Astrocyte (in vitro differentiated cells and primary cell): ENCODE results near the gene SLC26A2. TPM values are rescaled to one million over a fixed set of nuclear protein-coding genes. Genes with fewer than 3 reads are reported as not detected.
"Not testable (repeated sequence)": the region's sequence is repeated elsewhere in the genome, so short reads cannot be mapped to it uniquely, and the experiment has no call there.

Experiments used
- DNase-seq: peaks from one replicate; pipeline ENCODE4 v3.0.0-alpha.2; 2010; ENCODE audit warnings: low read depth
- FAIRE-seq: peaks from 2 replicates; lab custom pipeline; 2011; peaks lifted over from hg19 to GRCh38; lab: Jason Lieb, UNC
- H2AFZ ChIP-seq: 2 replicates; pipeline ENCODE4 v1.6.0; 2012; ENCODE audit warnings: low read depth, low read length, inconsistent platforms
- H3K27ac ChIP-seq: 2 replicates; pipeline ENCODE4 v1.5.1; 2011; ENCODE audit warnings: low read depth, low read length, inconsistent platforms
- H3K27me3 ChIP-seq: 2 replicates; pipeline ENCODE4 v1.6.0; 2011; ENCODE audit warnings: low read length, inconsistent platforms; ENCODE audit not compliant: insufficient read depth
- H3K36me3 ChIP-seq: 2 replicates; pipeline ENCODE4 v1.5.1; 2011; ENCODE audit warnings: low read length, inconsistent platforms; ENCODE audit not compliant: insufficient read depth
- H3K4me1 ChIP-seq: 2 replicates; pipeline ENCODE4 v1.5.1; 2011; ENCODE audit warnings: low read length, inconsistent platforms; ENCODE audit not compliant: insufficient read depth
- H3K4me2 ChIP-seq: 2 replicates; pipeline ENCODE4 v1.6.0; 2012; ENCODE audit warnings: low read length, inconsistent platforms
- H3K4me3 ChIP-seq: 2 replicates; pipeline ENCODE4 v1.5.1; 2011; ENCODE audit warnings: low read depth, mild to moderate bottlenecking, low read length, inconsistent platforms; ENCODE audit not compliant: insufficient read depth
- H3K79me2 ChIP-seq: 2 replicates; pipeline ENCODE4 v1.6.0; 2012; ENCODE audit warnings: mild to moderate bottlenecking, low read length, inconsistent platforms; ENCODE audit not compliant: insufficient read depth
- H3K9ac ChIP-seq: 2 replicates; pipeline ENCODE4 v1.6.0; 2012; ENCODE audit warnings: mild to moderate bottlenecking, low read length, inconsistent platforms
- H3K9me3 ChIP-seq: 2 replicates; pipeline ENCODE4 v1.5.1; 2012; ENCODE audit warnings: low read depth, mild to moderate bottlenecking, low read length, inconsistent platforms; ENCODE audit not compliant: insufficient read depth
- H4K20me1 ChIP-seq: 2 replicates; pipeline ENCODE4 v1.6.0; 2012; ENCODE audit warnings: low read length, inconsistent platforms; ENCODE audit not compliant: insufficient read depth
- H3K27ac Mint-ChIP-seq: one replicate; pipeline ENCODE4 v1.8.0; 2021; ENCODE audit warnings: mild to moderate bottlenecking, mixed read lengths; ENCODE audit not compliant: unreplicated experiment
- H3K27me3 Mint-ChIP-seq: one replicate; pipeline ENCODE4 v1.8.0; 2021; ENCODE audit warnings: low read depth, mixed read lengths; ENCODE audit not compliant: unreplicated experiment
- H3K36me3 Mint-ChIP-seq: one replicate; pipeline ENCODE4 v1.8.0; 2021; ENCODE audit warnings: low read depth, mixed read lengths; ENCODE audit not compliant: unreplicated experiment
- H3K4me1 Mint-ChIP-seq: one replicate; pipeline ENCODE4 v1.8.0; 2021; ENCODE audit warnings: low read depth, mixed read lengths; ENCODE audit not compliant: unreplicated experiment
- H3K4me3 Mint-ChIP-seq: one replicate; pipeline ENCODE4 v1.8.0; 2021; ENCODE audit warnings: mild to moderate bottlenecking, moderate library complexity, mixed read lengths; ENCODE audit not compliant: unreplicated experiment
- H3K9me3 Mint-ChIP-seq: one replicate; pipeline ENCODE4 v1.8.0; 2021; ENCODE audit warnings: mild to moderate bottlenecking, mixed read lengths; ENCODE audit not compliant: unreplicated experiment
- EZH2 ChIP-seq: IDR thresholded peaks from 2 replicates; pipeline ENCODE4 v1.6.1; 2012; ENCODE audit warnings: mild to moderate bottlenecking, low read length, inconsistent platforms; ENCODE audit not compliant: insufficient read depth
- total RNA-seq: library from RNA; stranded (reverse); gene quantifications from 2 replicates; pipeline ENCODE4 v1.2.1, GENCODE V29; 2021
- TF ChIP-seq, protein P1 (sequence below): IDR thresholded peaks from 2 replicates; pipeline ENCODE4 v1.5.1; 2011; ENCODE audit warnings: low read depth, mild to moderate bottlenecking, inconsistent platforms, low read length, moderate library complexity; ENCODE audit not compliant: insufficient read depth

The SLC26A2 gene
- total RNA-seq, 1 donor from 2014 or later, result 19.8 TPM

DNA sequence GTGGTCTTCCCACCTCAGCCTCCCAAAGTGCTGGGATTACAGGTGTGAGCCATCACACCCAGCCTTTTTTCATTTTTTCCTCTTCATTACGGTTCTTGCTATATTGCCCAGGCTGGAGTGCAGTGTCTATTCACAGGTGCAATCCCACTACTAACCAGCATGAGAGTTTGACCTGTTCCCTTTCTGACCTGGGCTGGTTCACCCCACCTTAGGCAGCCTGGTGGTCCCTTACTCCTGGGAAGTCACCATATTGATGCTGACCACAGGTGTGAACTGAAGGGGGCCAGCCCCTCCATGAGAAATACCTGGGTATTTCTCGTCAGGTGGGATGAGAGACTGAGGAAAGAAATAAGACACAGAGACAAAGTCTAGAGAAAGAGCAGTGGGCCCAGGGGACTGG, 18.4 kb upstream of the SLC26A2 start:
- no peak overlapping the region for H2AFZ ChIP-seq
- H3K27ac ChIP-seq, result no peak overlapping the region
- peaks cover 32% of the 10 kb centered on the region for H3K4me1 ChIP-seq
- Mint-ChIP-seq H3K36me3 (no peaks in the 10 kb centered on the region), H3K4me1 (peaks cover 39% of the 10 kb centered on the region), H3K4me3 (no peak overlapping the region), H3K27me3 (peaks cover 3% of the 10 kb centered on the region), H3K9me3 (no peaks in the 10 kb centered on the region), H3K27ac (no peak overlapping the region)
- H3K36me3 ChIP-seq, result no peaks in the 10 kb centered on the region
- no peaks in the 10 kb centered on the region for H4K20me1 ChIP-seq
- DNase-seq (no peak), FAIRE-seq (no peak)
- H3K9me3 ChIP-seq, result no peaks in the 10 kb centered on the region
- no peaks in the 10 kb centered on the region for H3K79me2 ChIP-seq
- no peak overlapping the region for H3K4me3 ChIP-seq
- H3K27me3 ChIP-seq, result no peaks in the 10 kb centered on the region
- no peak for TF ChIP-seq EZH2
- TF ChIP-seq, protein P1, sequence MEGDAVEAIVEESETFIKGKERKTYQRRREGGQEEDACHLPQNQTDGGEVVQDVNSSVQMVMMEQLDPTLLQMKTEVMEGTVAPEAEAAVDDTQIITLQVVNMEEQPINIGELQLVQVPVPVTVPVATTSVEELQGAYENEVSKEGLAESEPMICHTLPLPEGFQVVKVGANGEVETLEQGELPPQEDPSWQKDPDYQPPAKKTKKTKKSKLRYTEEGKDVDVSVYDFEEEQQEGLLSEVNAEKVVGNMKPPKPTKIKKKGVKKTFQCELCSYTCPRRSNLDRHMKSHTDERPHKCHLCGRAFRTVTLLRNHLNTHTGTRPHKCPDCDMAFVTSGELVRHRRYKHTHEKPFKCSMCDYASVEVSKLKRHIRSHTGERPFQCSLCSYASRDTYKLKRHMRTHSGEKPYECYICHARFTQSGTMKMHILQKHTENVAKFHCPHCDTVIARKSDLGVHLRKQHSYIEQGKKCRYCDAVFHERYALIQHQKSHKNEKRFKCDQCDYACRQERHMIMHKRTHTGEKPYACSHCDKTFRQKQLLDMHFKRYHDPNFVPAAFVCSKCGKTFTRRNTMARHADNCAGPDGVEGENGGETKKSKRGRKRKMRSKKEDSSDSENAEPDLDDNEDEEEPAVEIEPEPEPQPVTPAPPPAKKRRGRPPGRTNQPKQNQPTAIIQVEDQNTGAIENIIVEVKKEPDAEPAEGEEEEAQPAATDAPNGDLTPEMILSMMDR, result no peak
- H3K9ac ChIP-seq, result no peak overlapping the region
- no peak overlapping the region for H3K4me2 ChIP-seq

DNA sequence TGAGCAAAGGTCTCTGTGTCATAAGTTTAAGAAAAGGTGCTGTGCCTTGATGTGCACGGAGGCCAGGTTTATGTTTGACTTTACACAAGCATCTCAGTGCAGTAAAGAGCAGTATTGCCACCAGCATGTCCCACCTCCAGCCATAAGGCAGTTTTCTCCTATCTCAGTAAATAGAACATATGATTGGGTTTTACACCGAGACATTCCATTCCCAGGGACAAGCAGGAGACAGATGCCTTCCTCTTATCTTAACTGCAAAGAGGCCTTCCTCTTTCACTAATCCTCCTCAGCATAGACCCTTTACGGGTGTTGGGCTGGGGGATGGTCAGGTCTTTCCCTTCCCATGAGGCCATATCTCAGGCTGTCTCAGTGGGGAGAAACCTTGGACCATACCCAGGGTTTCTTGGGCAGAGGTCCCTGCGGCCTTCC, 17.8 kb upstream of the SLC26A2 start:
- not testable (repeated sequence) for H4K20me1 ChIP-seq, FAIRE-seq, H3K4me2 ChIP-seq, H3K27me3 Mint-ChIP-seq, H3K27ac ChIP-seq, H3K27me3 ChIP-seq, H3K27ac Mint-ChIP-seq, H3K36me3 ChIP-seq, DNase-seq, H2AFZ ChIP-seq, H3K4me3 Mint-ChIP-seq, H3K9me3 Mint-ChIP-seq, H3K36me3 Mint-ChIP-seq, H3K9ac ChIP-seq, H3K4me3 ChIP-seq, H3K9me3 ChIP-seq, H3K79me2 ChIP-seq
- H3K4me1 ChIP-seq, result peaks cover 28% of the 10 kb centered on the region
- H3K4me1 Mint-ChIP-seq, result peaks cover 35% of the 10 kb centered on the region

DNA sequence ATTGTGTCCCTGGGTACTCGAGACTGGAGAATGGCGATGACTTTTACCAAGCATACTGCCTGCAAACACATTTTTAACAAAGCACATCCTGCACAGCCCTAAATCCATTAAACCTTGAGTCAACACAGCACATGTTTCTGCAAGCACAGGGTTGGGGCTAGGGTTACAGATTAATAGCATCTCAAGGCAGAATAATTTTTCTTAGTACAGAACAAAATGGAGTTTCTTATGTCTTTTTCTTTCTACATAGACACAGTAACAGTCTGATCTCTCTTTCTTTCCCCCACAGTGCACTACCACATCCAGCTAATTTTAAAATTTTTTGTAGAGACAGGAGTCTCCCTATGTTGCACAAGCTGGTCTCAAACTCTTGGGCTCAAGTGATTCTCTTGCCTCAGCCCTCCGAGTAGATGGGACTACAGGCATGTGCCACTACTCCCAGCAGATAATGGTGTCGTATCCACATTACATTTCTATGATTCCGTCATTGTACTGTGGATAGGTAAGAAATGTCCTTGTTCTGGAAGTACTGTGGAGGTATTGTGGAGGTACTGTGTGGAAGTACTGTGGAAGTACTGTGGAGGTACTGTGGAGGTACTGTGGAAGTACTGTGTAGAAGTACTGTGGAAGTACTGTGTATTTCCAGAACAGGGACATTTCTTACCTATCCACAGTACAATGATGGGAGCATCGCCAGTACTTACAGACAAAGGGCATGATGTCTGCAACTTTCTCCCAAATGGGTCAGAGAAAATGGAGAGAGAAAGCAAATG, 17.2 kb upstream of the SLC26A2 start:
- not testable (repeated sequence) for H3K4me3 ChIP-seq, H3K4me3 Mint-ChIP-seq, H3K27me3 Mint-ChIP-seq, DNase-seq, H3K79me2 ChIP-seq, H3K9me3 Mint-ChIP-seq, FAIRE-seq, H2AFZ ChIP-seq, H3K27ac ChIP-seq, H3K9me3 ChIP-seq, H4K20me1 ChIP-seq, H3K27ac Mint-ChIP-seq, H3K4me2 ChIP-seq, H3K9ac ChIP-seq, H3K36me3 Mint-ChIP-seq, H3K27me3 ChIP-seq, H3K36me3 ChIP-seq
- peaks cover 29% of the 10 kb centered on the region for H3K4me1 Mint-ChIP-seq
- H3K4me1 ChIP-seq, result peaks cover 22% of the 10 kb centered on the region
